ENCODE data around the gene SRP19. TPM values are rescaled to one million over a fixed set of nuclear protein-coding genes. Genes with fewer than 3 reads are reported as not detected.

SRP19 gene
- total RNA-seq, 1 experiment from 2014 or later = 56.4 TPM

- no peak overlapping the region for H3K27ac Mint-ChIP-seq
- ATAC-seq = no peak
- H3K4me1 Mint-ChIP-seq = no peaks in the 10 kb centered on the region
- H3K4me3 Mint-ChIP-seq = no peak overlapping the region
- H3K36me3 Mint-ChIP-seq = no peaks in the 10 kb centered on the region
- H3K27me3 Mint-ChIP-seq (ENCODE audit: low read depth) = peaks cover 27% of the 10 kb centered on the region
- no peak for DNase-seq (ENCODE audit: low spot score)
- 0 out of 2 replicates have a peak, but pooled peaks cover 5% of the 10 kb centered on the region for H3K9me3 Mint-ChIP-seq
- POLR2A ChIA-PET = no interaction called here
- CTCF ChIA-PET = no interaction called here
- TF ChIP-seq FOXP1 (CRISPR knock-in tag; IDR thresholded peaks at IDR 0.05; ENCODE audit: borderline replicate concordance) (no peak), E2F4 (CRISPR knock-in tag; IDR thresholded peaks at IDR 0.05; ENCODE audit: borderline replicate concordance, low read depth) (no peak), SOX15 (CRISPR knock-in tag; IDR thresholded peaks at IDR 0.05) (no peak), MYBL2 (CRISPR knock-in tag; IDR thresholded peaks at IDR 0.05) (no peak), ZNF138 (CRISPR knock-in tag; conservative IDR thresholded peaks at IDR 0.05) (no peak), ZNF671 (CRISPR knock-in tag; IDR thresholded peaks at IDR 0.05) (no peak), OVOL2 (CRISPR knock-in tag; IDR thresholded peaks at IDR 0.05; ENCODE audit: borderline replicate concordance) (no peak), FOXJ3 (CRISPR knock-in tag; IDR thresholded peaks at IDR 0.05; ENCODE audit: borderline replicate concordance) (no peak), JUN (CRISPR knock-in tag; IDR thresholded peaks at IDR 0.05) (no peak), GRHL2 (CRISPR knock-in tag; IDR thresholded peaks at IDR 0.05; ENCODE audit: insufficient replicate concordance, severe bottlenecking) (no peak), ZMAT4 (CRISPR knock-in tag; IDR thresholded peaks at IDR 0.05) (no peak), NFYB (CRISPR knock-in tag; conservative IDR thresholded peaks at IDR 0.05; ENCODE audit: low read depth) (no peak), JAZF1 (CRISPR knock-in tag; IDR thresholded peaks at IDR 0.05) (no peak), STAT6 (CRISPR knock-in tag; conservative IDR thresholded peaks at IDR 0.05; ENCODE audit: low read depth) (no peak), EMX1 (CRISPR knock-in tag; IDR thresholded peaks at IDR 0.05) (no peak), RELA (CRISPR knock-in tag; IDR thresholded peaks at IDR 0.05; ENCODE audit: borderline replicate concordance) (no peak)
- TF ChIP-seq, protein P1, sequence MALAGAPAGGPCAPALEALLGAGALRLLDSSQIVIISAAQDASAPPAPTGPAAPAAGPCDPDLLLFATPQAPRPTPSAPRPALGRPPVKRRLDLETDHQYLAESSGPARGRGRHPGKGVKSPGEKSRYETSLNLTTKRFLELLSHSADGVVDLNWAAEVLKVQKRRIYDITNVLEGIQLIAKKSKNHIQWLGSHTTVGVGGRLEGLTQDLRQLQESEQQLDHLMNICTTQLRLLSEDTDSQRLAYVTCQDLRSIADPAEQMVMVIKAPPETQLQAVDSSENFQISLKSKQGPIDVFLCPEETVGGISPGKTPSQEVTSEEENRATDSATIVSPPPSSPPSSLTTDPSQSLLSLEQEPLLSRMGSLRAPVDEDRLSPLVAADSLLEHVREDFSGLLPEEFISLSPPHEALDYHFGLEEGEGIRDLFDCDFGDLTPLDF (CRISPR knock-in tag; IDR thresholded peaks at IDR 0.05) = no peak
- TF ChIP-seq, protein P2, sequence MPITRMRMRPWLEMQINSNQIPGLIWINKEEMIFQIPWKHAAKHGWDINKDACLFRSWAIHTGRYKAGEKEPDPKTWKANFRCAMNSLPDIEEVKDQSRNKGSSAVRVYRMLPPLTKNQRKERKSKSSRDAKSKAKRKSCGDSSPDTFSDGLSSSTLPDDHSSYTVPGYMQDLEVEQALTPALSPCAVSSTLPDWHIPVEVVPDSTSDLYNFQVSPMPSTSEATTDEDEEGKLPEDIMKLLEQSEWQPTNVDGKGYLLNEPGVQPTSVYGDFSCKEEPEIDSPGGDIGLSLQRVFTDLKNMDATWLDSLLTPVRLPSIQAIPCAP (CRISPR knock-in tag; IDR thresholded peaks at IDR 0.05) = no peak
- TF ChIP-seq, protein P3, sequence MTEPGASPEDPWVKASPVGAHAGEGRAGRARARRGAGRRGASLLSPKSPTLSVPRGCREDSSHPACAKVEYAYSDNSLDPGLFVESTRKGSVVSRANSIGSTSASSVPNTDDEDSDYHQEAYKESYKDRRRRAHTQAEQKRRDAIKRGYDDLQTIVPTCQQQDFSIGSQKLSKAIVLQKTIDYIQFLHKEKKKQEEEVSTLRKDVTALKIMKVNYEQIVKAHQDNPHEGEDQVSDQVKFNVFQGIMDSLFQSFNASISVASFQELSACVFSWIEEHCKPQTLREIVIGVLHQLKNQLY (CRISPR knock-in tag; IDR thresholded peaks at IDR 0.05) = no peak
These were observed 6.4 kb upstream of the SRP19 start for GRCh38 chr5:112854651-112855050.

DNA sequence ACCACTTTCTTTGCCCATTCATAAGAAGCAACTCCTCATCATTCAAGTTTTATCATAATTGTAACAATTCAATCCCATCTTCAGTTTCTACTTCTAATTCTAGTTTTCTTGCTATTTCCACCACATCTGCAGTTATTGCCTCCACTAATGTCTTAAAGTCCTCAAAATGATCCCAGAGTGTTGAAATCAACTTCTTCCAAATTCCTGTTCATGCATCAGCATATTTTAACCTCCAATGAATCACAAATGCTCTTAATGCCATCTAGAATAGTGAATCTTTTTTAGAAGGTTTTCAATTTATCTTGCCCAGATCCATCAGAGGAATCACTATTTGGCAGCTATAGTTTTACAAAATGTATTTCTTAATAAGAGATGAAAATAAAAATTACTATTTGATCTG, 3.2 kb upstream of the SRP19 start:
- no peak overlapping the region for H3K4me3 Mint-ChIP-seq
- ATAC-seq = no peak
- POLR2A ChIA-PET = no interaction called here
- H3K27me3 Mint-ChIP-seq (ENCODE audit: low read depth) = peaks cover 33% of the 10 kb centered on the region
- H3K36me3 Mint-ChIP-seq = peaks cover 4% of the 10 kb centered on the region; the same call in 1 of the 2 replicates
- H3K4me1 Mint-ChIP-seq = peaks cover 14% of the 10 kb centered on the region
- no peak overlapping the region for H3K27ac Mint-ChIP-seq
- DNase-seq (ENCODE audit: low spot score) = no peak
- H3K9me3 Mint-ChIP-seq = peaks cover 10% of the 10 kb centered on the region; the same call in 1 of the 2 replicates
- CTCF ChIA-PET = no interaction called here
- TF ChIP-seq SOX15 (CRISPR knock-in tag; IDR thresholded peaks at IDR 0.05) = no peak
- TF ChIP-seq TEAD1 (CRISPR knock-in tag; IDR thresholded peaks at IDR 0.05) = no peak
- TF ChIP-seq EMX1 (CRISPR knock-in tag; IDR thresholded peaks at IDR 0.05) = no peak
- no peak for TF ChIP-seq FOXK1 (CRISPR knock-in tag; IDR thresholded peaks at IDR 0.05)
- TF ChIP-seq ZMAT4 (CRISPR knock-in tag; IDR thresholded peaks at IDR 0.05) = no peak
- no peak for TF ChIP-seq JUN (CRISPR knock-in tag; IDR thresholded peaks at IDR 0.05)
- TF ChIP-seq, protein P2 (CRISPR knock-in tag; IDR thresholded peaks at IDR 0.05) = no peak
- no peak for TF ChIP-seq ZBTB43 (CRISPR knock-in tag; IDR thresholded peaks at IDR 0.05)

Measured in WTC11 (cell line).